GM18909 (cell line): ENCODE data around the gene BOC.

ENCODE experiments used
- ATAC-seq: cut with Tn5 transposase; IDR thresholded peaks from one replicate; pipeline ENCODE4 v1.9.1; 2021; ENCODE audit warnings: mild to moderate bottlenecking; ENCODE audit not compliant: unreplicated experiment, poor library complexity

Gene BOC

DNA sequence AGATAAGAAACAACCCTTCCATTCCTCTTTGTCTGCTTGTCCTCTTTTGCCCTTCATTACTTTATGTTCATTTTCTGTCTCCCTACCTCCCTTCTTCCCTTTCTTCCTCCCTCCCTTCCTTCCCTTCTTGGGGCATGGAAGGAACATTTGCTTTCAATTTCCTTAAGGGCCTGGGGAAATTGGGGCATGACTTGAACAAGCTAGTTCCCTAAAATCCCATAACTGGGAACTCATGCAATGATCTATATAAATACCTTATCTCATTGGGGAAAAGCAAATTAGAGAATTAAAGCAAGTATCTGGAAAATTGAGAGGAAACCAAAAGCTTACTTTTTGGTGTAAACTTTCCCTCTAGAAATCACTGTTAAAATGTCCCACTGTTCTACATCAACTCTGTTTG is 35.7 kb downstream of the BOC start:
- no peak for ATAC-seq

DNA sequence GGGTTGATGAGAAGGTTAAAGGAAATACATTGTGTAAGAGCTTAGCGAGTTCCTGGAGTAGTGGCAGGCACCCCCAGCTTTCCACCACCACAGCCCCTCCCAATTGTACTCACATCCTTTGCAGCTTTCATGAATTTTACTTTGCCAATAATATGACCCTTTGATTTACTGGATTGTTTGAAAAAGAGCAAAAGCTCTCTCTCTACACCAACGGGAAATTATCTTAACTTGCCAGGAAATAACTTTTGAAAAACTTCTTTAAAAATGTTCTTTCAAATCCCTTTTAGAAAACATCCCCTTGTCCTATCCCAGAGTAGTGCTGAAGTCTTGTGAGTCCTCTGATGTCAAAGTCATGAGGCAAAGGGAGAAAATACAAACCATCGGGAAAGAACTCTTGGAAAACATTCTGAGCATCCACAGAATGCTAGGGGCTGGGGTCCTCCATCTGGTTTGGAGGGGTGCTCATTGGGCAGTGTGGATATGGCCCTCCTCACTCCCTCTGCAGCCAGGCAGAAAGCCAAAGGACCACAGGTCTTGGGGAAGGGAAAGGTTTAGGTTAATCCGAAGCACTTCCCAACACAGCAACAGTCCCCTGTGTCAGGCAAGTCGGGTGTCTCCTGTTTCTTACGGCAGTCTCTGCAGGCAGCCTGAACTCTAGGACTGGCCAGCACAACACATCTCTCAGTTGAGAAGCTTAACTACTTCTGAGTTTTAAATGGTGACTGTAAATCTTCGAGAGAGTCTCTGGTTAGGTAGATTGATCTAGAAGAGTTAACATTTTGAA is 36.5 kb downstream of the BOC start:
- no peak for ATAC-seq

DNA sequence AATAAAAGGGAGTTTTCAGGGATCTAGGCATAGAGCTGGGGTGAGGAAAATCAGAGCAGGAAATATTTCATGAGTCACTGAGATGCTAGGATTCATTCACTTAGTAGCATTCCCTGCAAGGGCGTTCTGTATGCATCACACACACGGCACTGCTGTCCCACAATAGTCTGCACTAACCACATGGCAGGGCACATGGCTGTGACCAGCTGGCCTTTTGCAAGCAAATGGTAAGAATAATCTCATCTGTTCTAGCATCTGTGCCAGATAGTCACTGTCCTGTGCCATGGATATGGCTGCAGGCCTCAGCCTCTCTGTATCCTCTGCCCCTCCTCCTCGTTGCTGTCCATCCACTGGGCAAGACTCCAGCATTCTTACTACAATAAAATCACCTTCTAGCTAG is 37.8 kb downstream of the BOC start:
- no peak for ATAC-seq

DNA sequence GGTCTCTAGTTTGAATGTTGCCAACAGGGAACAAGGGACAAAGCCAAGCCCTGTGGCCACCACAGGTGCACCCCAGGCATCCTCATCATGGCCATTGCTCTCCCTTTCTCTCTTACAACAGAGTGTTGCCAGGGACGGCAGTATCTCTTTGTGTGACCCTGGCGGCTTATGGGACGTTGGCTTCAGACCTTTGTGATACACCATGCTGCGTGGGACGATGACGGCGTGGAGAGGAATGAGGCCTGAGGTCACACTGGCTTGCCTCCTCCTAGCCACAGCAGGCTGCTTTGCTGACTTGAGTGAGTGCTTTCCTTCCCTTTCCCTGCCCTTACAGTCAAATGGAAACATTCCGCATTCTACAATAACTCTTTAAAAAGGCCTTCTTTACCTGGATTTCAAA is 38.2 kb downstream of the BOC start:
- ATAC-seq, result no peak

DNA sequence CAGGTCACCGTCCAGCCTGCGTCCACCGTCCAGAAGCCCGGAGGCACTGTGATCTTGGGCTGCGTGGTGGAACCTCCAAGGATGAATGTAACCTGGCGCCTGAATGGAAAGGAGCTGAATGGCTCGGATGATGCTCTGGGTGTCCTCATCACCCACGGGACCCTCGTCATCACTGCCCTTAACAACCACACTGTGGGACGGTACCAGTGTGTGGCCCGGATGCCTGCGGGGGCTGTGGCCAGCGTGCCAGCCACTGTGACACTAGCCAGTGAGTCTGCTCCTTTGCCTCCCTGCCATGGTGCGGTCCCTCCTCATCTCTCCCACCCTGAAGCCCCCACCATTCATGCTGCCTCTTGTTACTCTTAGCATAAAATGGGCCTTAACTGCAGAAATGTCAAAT is 39.2 kb downstream of the BOC start:
- ATAC-seq, result no peak

DNA sequence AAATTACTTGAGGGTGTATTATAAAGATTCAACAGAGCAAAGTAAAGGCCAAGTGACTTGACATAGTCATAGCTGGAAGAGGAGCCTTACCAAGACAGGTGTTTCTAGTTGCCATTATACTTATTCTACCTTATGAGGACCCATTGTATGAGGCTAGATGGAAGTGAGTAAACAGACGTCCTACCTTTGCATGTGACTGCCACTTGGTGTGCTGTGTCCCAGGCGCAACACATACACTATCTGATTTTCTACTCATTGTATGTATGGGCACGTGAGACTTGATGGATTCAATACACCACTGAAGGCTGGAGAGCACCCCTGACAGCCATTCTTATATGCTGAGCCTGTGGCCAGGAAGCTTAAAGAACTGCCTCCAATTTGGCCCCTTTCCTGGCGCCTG is 40.5 kb downstream of the BOC start:
- ATAC-seq, result no peak

DNA sequence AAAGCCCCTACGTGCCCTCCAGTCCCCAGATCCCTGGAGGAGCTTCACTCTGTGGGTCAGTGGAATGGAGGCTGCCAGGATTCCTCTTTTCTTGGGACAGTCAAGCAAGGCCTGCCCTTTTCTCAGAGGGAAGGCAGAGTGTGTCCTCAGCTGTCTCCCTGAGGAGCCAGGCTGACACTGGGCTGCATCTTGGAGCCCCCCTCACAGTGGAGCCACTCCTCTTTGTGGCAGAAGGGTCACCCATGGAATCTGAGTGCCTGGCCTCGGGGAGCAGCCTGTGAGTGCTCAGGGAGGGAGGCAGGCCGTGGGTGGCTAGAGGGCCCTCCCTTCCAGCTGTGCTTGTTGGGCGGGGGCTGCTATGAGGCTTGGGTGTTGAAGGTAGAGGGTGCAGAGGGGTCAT is 41.2 kb downstream of the BOC start:
- ATAC-seq, result no peak

DNA sequence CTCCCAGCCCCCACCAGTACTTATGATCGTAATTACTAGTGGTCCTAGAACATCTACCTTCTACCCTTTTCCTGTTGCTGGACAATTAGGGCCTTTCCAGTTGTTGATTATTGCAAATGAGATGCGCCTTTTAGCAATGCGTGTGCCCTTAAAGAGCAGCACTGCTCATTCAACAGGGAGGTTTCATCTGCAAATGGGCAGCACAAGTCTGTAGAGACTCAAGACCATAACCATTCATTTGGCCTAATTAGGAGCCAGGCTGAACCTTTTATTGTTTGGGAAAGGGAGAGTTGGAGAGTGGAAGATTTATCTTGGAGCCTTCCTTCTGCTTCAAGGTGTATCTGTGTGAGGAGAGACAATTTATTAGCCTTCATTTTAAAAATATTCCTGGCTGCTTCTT is 42.3 kb downstream of the BOC start:
- ATAC-seq, result no peak

DNA sequence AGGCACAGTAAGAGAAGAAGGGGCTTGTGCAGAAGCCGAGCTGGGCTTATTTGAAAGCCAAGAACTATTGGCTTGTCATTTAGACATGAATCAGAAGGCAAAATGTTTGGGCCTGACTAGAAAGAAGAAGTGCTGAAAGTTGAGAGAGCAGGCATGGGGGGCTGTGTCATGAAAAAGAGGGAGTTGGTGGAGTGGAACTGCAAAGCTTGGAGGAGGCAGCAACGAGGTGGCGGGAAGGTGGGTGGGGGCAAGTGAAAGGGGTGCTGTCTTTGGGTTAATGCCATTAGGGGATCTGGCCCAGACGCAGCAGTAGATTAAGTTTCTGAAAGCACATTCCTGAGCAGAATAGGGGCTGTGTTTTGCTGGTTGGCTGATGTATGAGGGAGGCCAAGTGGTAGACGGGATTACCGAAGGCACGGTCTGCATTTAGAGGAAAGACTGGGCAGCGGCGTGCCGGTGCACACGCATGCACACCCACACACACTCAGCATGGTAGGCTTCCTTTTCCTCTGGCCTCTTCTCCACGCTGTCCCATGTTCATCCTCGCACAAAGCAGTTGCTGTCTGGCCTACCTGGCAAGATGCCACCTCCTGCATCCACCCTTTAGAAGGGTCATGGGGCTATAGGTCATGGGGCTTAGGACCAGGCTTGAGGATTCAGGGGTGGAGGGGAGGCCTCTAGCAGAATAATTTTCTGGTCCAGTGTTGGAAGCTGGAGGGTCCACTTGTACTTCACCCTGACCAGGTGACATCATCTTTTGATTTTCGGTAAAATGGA is 43.0 kb downstream of the BOC start:
- ATAC-seq, result no peak

DNA sequence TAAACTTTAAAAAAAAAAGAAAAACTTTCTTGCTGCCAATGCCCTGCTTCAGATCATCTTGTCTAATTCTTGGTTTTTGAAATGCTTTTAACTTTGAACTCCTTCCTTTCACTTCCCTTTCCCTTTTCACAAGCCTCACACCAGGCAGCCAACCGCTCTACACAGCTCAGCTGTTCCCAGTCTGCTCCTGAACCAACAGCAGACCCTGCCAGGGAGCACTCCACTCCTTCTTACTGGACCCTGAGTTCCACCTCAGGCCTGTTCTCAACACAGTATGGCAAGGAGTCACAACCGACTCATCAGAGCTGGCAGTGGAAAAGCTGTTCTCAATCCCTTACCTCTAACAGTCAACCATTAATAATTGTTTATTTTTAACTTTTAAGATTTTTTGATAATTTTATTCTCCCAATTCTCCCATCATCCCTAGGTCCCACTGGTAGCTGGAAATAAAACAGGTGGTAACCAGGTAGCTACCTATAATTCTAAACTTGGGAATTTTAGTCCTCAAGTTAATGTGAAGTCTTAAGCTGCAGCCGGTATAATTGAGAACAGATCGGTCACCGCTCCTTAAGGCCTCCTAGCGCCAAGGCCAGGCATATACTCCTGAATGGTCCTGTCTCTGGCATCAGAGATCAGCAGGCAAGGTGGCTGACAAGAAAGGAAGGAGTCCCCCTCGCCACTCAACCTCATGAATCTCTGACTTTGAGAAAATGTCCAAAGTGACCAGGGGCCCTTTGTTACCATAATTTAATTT is 43.9 kb downstream of the BOC start:
- ATAC-seq, result no peak

DNA sequence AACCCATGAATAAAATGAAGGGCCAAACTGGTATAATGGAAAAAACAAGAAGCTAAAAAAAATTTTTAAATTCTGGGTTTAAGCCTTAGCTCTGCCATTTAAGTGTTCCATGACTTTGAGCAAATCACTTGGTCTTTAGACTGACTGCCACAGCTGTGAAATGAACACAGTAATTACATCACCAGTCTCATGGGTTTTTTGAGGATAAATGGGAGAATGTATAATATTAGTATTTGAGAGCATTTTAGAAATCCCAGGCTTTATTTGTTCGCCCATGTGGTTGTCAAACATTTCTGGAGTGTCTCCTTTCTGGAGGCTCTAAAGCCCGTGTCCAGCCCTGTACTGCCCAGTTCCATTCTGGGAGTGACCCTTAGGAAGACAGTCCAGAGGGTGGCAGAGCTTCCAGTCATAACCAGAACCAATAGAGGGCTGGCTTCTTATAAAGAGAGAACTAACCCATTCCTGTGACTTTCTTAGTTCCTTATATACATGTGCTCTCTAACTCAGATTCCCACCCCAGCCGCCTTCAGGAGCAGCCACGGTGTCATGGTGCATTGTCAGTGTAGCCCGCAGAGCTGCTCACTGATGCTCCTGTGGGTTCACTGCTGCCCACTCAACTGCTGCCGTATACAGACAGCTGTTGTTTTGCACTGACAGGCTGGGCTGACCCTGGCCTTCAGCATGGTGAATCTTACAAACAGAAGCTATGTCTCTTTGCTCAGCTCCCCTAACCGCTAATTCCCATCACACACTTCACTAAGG is 44.7 kb downstream of the BOC start:
- ATAC-seq, result no peak

DNA sequence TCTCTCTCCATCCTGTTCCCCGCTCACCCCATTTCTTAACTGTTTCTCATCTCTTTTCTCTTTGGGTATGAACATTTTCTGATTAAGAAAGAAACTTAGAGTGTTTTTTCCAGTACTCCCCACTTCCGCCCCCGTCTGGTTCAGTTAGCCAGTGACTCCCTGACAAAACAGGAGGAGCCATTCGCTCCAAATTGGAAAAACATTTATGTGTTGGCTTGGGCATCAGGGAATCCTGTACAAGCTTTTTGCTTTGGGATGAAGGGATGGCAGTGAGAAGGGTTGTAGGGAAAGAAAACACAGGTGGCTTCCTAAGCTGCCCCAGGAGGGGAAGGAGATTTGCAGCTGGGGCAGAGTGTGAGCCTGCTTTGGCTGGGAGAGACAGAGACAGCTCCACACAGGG is 47.0 kb downstream of the BOC start:
- no peak for ATAC-seq

DNA sequence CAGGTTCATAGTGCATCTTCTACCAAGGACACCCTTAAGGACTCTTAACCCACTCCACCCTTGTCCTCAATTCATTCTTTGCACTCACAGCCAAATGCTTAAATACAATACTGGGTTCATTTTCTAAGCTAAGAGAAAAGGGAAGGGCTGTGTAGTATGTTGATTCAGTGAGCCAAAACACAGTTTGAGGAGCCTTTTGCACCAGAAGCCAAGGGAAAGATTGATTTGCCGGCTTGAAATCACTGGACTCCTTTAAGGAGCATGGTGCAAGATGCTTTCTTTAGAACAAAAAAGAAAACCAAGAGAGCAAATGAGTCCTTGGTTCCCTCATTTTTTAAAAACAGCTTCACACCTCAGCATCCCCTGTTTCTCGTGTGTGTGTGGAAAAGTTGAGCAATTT is 47.8 kb downstream of the BOC start:
- no peak for ATAC-seq

DNA sequence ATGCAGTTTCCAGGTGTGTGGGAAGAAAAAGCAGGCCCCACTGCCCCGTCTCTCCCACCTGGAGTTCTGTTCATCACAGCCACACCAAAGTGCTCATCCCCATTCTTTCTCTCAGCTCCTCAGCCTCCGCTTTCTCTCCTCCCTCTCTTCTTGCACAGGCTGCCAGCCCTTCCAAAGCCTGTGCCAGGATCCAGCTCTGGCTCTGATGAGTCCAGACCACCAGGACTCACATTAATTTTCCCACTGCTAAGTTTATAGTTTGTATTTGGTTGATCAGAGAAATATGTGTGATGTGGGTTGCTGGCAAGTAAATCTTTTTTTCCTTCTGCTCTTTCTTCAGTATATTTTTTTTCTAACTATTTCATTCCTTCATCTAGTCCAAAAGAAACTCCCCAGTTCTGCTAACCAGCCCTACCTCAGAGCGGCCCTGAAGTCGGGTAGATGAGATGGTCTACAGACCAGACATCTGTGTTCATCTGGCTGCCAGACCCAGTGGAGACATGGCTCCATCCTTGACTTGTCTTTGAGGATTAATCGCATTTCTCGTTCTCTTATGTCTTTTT is 49.8 kb downstream of the BOC start:
- ATAC-seq, result no peak

DNA sequence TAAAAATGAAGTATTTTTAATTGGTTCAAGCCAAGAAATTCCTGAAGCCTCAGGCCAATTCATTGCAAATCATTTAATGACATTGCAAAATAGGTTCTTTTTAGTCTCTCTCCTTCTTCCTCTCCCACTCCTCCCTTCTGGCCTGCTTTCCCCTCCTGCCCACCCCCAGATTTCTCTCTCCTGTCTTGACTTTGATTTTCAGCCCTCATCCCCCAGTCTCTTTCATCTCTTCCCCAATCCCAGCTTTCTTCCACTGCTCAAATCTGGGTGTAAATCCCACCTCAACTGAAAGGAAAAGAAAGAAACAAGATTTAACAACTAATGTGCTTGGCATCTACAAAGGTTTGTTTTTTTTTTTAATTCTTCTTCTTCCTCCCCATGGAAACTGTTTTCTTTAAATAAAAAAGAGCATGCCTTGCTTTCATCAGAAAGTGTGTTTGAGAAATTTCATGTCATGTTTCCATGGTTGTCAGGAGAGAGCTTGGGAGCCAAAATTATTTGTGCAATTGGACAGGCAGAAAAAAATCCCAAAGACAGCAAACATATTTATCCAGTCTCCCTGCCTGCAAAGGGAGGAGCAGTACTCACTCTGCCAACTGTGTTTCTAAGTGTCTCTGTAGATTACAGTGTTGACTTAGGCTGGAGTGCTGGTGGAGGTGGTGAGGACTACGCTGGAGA is 50.4 kb downstream of the BOC start:
- ATAC-seq, result no peak

DNA sequence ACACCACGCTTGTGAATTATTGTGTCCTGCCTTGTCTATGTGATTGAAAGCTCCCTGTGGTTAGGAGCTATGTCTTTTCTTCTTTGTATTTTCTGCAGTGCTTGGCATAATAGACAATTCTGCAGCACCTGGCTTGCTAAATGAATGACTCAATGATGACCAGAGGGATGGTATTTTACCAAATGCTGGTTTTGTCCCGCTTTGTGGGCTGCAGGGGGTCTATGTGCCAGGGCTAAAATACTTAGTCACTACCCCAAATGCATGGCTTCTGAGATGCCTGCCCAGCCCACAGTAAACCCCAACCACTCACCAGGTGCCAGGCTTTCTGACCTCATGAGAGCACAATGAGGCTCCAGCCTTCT is 50.9 kb downstream of the BOC start:
- no peak for ATAC-seq

DNA sequence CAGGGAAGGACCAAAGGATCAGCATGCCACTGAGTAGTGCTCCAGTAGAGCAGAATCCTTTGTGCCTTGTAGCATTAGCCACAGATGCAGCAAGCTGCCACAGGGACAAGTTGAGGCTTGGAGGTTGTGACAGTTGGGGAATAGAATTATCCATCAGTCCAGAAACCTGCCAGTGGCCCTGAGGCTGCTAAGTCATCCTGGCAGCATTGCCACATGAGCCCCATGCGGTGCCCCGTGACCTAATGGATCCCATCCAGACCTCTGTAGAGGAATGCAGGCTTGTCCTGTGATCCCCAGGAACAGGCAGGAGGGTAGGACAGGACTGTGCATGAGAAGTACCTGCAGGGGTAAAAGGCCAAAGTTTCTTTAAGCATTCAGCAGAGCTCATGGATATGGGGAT is 51.7 kb downstream of the BOC start:
- ATAC-seq, result no peak

DNA sequence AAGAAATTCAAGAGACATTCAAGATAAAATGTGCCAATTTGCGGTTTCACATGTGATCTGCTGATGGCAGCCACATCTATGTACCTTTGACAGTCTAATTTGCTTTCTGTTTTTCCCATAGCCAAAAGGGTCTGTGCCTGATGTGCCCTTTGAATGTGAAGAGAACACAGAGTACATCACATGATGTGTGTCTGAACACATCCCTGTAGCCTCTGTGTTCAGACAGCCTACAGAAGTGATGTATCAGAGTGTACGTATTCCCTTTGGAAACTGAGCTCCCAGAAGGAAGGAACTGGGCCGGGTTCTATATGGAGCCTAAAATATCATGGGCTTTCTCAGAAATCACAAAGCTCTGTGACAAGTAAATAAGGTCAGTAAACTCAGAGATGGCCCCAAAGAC is 52.4 kb downstream of the BOC start:
- no peak for ATAC-seq

DNA sequence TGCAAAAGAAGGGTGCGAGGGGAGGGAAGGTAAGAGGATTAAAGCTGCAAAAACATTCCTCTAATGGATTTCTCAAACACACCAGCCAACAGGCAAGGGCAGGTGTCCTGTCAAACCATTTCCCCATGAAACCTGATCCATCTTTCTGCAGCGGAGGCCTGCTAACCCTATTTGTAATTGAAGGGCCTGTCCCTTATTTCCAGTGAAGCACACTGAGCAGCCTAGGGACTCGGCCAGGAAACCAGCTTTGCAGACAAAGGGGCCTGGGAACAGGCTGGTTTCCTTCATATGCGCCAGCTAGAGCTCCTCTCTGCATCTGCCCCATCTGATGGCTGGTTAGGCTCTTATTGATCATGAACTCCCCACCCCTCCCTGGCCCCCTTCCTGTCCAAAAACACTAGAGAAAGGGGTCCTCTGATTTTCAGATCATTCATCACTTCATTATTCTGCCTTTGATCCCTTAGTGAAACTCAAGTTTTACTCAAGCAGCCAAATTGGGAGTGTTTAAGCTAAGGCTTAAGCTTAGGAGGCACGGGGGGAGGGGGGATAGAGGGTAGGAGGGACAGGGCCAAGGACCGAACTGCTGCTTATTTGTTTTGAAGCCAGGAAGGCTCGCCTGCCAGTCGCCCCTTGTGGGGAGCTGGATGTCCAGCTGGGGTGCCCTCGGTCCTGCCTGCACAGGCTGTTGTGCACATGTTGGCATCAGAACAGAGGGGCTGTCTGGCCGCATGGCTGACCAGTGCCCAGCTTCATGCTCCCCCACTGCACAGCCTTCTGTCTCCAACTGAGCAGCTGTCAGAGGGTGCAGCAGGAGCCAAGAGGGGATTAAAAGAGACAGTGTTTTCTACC is 53.1 kb downstream of the BOC start:
- ATAC-seq, result no peak
